HepG2 (cell line): ENCODE measurements around the gene HHIPL1. TPM values are rescaled to one million over a fixed set of nuclear protein-coding genes. Genes with fewer than 3 reads are reported as not detected.

ENCODE experiments used
- ARNT2 ChIP-seq: sonication (generic); formaldehyde crosslinking; IDR thresholded peaks from 2 replicates; pipeline ENCODE4 v1.8.0; 2022; ENCODE audit warnings: mild to moderate bottlenecking, low read depth, missing genetic modification reagents, moderate library complexity
- BORCS8-MEF2B ChIP-seq: sonication (generic); formaldehyde crosslinking; IDR thresholded peaks from 2 replicates; pipeline ENCODE4 v1.8.0; 2022; ENCODE audit warnings: mild to moderate bottlenecking, missing genetic modification reagents
- CBX1 ChIP-seq: IDR thresholded peaks from one replicate; pipeline ENCODE4 v1.6.1; 2016; ENCODE audit warnings: antibody characterized with exemption, low read depth
- EP300 ChIP-seq, 3 experiments: sonication (generic) in 1 of 3; formaldehyde crosslinking in 1 of 3; IDR thresholded peaks; 2 replicates each; pipeline versions ENCODE4 v1.5.1 to v1.6.1; 2011 to 2020; ENCODE audit warnings: low read depth in 2 of 3, low read length in 2 of 3, borderline replicate concordance in 1 of 3, improper control_type of control experiment in 1 of 3, mild to moderate bottlenecking in 1 of 3, missing genetic modification reagents in 1 of 3, moderate library complexity in 1 of 3
- EZH2 ChIP-seq: conservative IDR thresholded peaks from 2 replicates; pipeline ENCODE4 v1.6.1; 2012; ENCODE audit warnings: mild to moderate bottlenecking, low read depth, low read length, moderate library complexity
- FOXA1 ChIP-seq, 2 experiments: fragments of 450-650 bp in 1 of 2; sonication (generic) in 1 of 2; formaldehyde crosslinking in 1 of 2; IDR thresholded peaks; 2 replicates each; pipeline versions ENCODE4 v1.4.0 to v1.6.1; 2016 to 2020; ENCODE audit warnings: missing genetic modification reagents in 1 of 2
- HNRNPUL1 ChIP-seq: fragments of 200-400 bp; formaldehyde crosslinking; IDR thresholded peaks from 2 replicates; pipeline ENCODE4 v1.6.1; 2017; ENCODE audit warnings: low read depth, mild to moderate bottlenecking, low read length, moderate library complexity
- MIER2 ChIP-seq: IDR thresholded peaks from 2 replicates; pipeline ENCODE4 v1.6.1; 2016; ENCODE audit warnings: missing biosample characterization, missing genetic modification reagents
- MXI1 ChIP-seq: IDR thresholded peaks from 3 replicates; pipeline ENCODE4 v1.6.1; 2012; ENCODE audit warnings: low read depth, low read length, inconsistent platforms, borderline replicate concordance
- NFYC ChIP-seq: IDR thresholded peaks from 2 replicates; pipeline ENCODE4 v1.6.1; 2016; ENCODE audit warnings: missing genetic modification reagents, missing compliant biosample characterization
- NR2F1 ChIP-seq, 2 experiments: fragments of 450-650 bp in 1 of 2; formaldehyde crosslinking in 1 of 2; IDR thresholded peaks; 2 replicates each; pipeline versions ENCODE4 v1.5.0 to v1.6.1; 2016 to 2020; ENCODE audit warnings: mild to moderate bottlenecking in 1 of 2, missing compliant biosample characterization in 1 of 2, missing genetic modification reagents in 1 of 2, moderate library complexity in 1 of 2
- SETDB1 ChIP-seq: sonication (generic); formaldehyde crosslinking; IDR thresholded peaks from 2 replicates; pipeline ENCODE4 v1.5.1; 2020; ENCODE audit warnings: missing genetic modification reagents, mild to moderate bottlenecking, borderline replicate concordance
- SMAD9 ChIP-seq: sonication (generic); formaldehyde crosslinking; IDR thresholded peaks from 2 replicates; pipeline ENCODE4 v1.5.1; 2020; ENCODE audit warnings: mild to moderate bottlenecking, missing genetic modification reagents
- ZFP36 ChIP-seq: fragments of 150-350 bp; IDR thresholded peaks from 2 replicates; pipeline ENCODE4 v1.6.1; 2018; ENCODE audit warnings: borderline replicate concordance, low read length, low read depth; ENCODE audit not compliant: partially characterized antibody
- ZNF296 ChIP-seq: sonication (generic); formaldehyde crosslinking; conservative IDR thresholded peaks from 2 replicates; pipeline ENCODE4 v1.5.0; 2020; ENCODE audit warnings: mild to moderate bottlenecking, missing genetic modification reagents
- ZNF768 ChIP-seq: sonication (generic); formaldehyde crosslinking; IDR thresholded peaks from 2 replicates; pipeline ENCODE4 v1.4.0; 2020; ENCODE audit warnings: missing genetic modification reagents
- polyA plus RNA-seq, 8 experiments: library from polyadenylated mRNA; depleted of rRNA in 3 of 8; stranded (reverse) in 7 of 8; unstranded in 1 of 8; fragments of >200 nt; fragmentation: Illumina TruSeq in 4 of 8; extraction: Trizol in 4 of 8; gene quantifications; 2 replicates each; pipeline versions ENCODE4 v1.2.1 to v1.2.3, GENCODE V29; 2011 to 2016; ENCODE audit warnings: low read depth in 4 of 8, missing spikeins in 1 of 8, mixed read lengths in 1 of 8; ENCODE audit not compliant: insufficient read depth in 1 of 8
- total RNA-seq, 5 experiments: library from RNA; depleted of rRNA; stranded (reverse); fragments of >200 nt; fragmentation: Illumina TruSeq; extraction: Trizol; gene quantifications; 2 replicates each; pipeline ENCODE4 v1.2.3, GENCODE V29; 2016; ENCODE audit warnings: low read depth in 1 of 5
- TF ChIP-seq, protein P1 (sequence below): sonication (generic); formaldehyde crosslinking; IDR thresholded peaks from 2 replicates; pipeline ENCODE4 v1.9.0; 2022; ENCODE audit warnings: missing genetic modification reagents, mild to moderate bottlenecking, borderline replicate concordance
- TF ChIP-seq, protein P2 (sequence below): sonication (generic); formaldehyde crosslinking; IDR thresholded peaks from 2 replicates; pipeline ENCODE4 v1.5.0; 2020; ENCODE audit warnings: missing genetic modification reagents, mild to moderate bottlenecking, borderline replicate concordance
- TF ChIP-seq, protein P3 (sequence below): IDR thresholded peaks from 2 replicates; pipeline ENCODE4 v1.4.0; 2020; ENCODE audit warnings: mild to moderate bottlenecking, missing genetic modification reagents
- TF ChIP-seq, protein P4 (sequence below): sonication (generic); formaldehyde crosslinking; IDR thresholded peaks from 2 replicates; pipeline ENCODE4 v1.4.0; 2020; ENCODE audit warnings: mild to moderate bottlenecking, low read depth, missing genetic modification reagents
- TF ChIP-seq, protein P5 (sequence below): sonication (generic); formaldehyde crosslinking; IDR thresholded peaks from 2 replicates; pipeline ENCODE4 v1.4.0; 2020; ENCODE audit warnings: low read depth, mild to moderate bottlenecking, missing genetic modification reagents

The HHIPL1 gene
- total and polyA plus RNA-seq, 2 of the 13 experiments (the other 11 are each of a cell fraction or from before 2014, with no cell fraction given), result not detected

DNA sequence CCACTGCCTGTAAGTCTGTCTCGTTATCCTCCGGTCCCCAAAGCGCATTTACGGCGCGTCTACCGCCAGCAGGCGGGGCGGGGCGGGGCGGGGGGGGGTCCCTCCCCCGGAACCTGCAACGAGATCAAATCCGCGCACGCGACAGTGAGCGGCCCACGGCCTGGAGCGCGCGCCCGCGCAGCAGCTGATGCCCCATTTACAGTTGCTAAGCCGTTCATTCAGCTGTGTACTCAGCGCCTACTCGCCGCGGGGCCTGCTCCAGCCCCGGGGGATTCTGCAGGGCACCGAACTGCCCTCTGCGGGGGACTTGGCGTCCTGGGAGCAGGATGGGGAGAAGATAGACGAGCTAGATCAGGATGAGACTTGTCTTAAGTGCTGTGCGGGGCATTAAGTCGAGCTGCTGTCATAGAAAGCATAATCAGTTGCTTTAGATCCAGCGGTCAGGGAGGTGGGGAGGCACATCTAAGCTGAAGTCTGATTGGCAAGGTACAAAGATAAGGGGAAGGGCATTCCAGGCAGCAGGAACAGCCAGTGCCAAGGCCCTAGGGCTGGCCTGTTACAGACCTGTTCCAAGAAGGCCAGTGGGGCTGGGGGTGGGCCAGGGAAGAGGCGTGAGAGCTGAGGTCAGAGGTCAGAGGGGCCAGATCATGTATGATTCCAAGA is 39.5 kb upstream of the HHIPL1 start (continued):
- TF ChIP-seq EP300 (IDR thresholded peaks at IDR 0.05; ENCODE audit: low read depth in 2 of 2, low read length in 2 of 2) (no peak), EP300 (CRISPR knock-in tag; IDR thresholded peaks at IDR 0.05; ENCODE audit: borderline replicate concordance) (no peak), FOXA1 (IDR thresholded peaks at IDR 0.05) (no peak), FOXA1 (CRISPR knock-in tag; IDR thresholded peaks at IDR 0.05) (peak; percentile 52), BORCS8-MEF2B (CRISPR knock-in tag) (no peak), ZFP36 (no peak), SETDB1 (CRISPR knock-in tag) (no peak), CBX1 (no peak), HNRNPUL1 (no peak), MIER2 (CRISPR knock-in tag) (no peak), EZH2 (no peak), MXI1 (0 out of 3 replicates have a peak, but pooled peaks have one; percentile 42), NR2F1 (CRISPR knock-in tag; IDR thresholded peaks at IDR 0.05) (no peak), ZNF768 (CRISPR knock-in tag) (no peak), ARNT2 (no peak), SMAD9 (CRISPR knock-in tag) (no peak), ZNF296 (no peak), NFYC (CRISPR knock-in tag) (no peak)
- TF ChIP-seq, protein P1, sequence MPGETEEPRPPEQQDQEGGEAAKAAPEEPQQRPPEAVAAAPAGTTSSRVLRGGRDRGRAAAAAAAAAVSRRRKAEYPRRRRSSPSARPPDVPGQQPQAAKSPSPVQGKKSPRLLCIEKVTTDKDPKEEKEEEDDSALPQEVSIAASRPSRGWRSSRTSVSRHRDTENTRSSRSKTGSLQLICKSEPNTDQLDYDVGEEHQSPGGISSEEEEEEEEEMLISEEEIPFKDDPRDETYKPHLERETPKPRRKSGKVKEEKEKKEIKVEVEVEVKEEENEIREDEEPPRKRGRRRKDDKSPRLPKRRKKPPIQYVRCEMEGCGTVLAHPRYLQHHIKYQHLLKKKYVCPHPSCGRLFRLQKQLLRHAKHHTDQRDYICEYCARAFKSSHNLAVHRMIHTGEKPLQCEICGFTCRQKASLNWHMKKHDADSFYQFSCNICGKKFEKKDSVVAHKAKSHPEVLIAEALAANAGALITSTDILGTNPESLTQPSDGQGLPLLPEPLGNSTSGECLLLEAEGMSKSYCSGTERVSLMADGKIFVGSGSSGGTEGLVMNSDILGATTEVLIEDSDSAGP (CRISPR knock-in tag), result no peak
- TF ChIP-seq, protein P2, sequence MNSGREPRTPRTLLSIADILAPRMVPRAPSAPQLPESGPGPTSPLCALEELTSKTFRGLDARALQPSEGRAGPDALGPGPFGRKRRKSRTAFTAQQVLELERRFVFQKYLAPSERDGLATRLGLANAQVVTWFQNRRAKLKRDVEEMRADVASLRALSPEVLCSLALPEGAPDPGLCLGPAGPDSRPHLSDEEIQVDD (CRISPR knock-in tag), result no peak
- TF ChIP-seq, protein P3, sequence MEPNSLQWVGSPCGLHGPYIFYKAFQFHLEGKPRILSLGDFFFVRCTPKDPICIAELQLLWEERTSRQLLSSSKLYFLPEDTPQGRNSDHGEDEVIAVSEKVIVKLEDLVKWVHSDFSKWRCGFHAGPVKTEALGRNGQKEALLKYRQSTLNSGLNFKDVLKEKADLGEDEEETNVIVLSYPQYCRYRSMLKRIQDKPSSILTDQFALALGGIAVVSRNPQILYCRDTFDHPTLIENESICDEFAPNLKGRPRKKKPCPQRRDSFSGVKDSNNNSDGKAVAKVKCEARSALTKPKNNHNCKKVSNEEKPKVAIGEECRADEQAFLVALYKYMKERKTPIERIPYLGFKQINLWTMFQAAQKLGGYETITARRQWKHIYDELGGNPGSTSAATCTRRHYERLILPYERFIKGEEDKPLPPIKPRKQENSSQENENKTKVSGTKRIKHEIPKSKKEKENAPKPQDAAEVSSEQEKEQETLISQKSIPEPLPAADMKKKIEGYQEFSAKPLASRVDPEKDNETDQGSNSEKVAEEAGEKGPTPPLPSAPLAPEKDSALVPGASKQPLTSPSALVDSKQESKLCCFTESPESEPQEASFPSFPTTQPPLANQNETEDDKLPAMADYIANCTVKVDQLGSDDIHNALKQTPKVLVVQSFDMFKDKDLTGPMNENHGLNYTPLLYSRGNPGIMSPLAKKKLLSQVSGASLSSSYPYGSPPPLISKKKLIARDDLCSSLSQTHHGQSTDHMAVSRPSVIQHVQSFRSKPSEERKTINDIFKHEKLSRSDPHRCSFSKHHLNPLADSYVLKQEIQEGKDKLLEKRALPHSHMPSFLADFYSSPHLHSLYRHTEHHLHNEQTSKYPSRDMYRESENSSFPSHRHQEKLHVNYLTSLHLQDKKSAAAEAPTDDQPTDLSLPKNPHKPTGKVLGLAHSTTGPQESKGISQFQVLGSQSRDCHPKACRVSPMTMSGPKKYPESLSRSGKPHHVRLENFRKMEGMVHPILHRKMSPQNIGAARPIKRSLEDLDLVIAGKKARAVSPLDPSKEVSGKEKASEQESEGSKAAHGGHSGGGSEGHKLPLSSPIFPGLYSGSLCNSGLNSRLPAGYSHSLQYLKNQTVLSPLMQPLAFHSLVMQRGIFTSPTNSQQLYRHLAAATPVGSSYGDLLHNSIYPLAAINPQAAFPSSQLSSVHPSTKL (CRISPR knock-in tag), result no peak
- TF ChIP-seq, protein P4, sequence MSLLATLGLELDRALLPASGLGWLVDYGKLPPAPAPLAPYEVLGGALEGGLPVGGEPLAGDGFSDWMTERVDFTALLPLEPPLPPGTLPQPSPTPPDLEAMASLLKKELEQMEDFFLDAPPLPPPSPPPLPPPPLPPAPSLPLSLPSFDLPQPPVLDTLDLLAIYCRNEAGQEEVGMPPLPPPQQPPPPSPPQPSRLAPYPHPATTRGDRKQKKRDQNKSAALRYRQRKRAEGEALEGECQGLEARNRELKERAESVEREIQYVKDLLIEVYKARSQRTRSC (CRISPR knock-in tag), result no peak
- TF ChIP-seq, protein P5, sequence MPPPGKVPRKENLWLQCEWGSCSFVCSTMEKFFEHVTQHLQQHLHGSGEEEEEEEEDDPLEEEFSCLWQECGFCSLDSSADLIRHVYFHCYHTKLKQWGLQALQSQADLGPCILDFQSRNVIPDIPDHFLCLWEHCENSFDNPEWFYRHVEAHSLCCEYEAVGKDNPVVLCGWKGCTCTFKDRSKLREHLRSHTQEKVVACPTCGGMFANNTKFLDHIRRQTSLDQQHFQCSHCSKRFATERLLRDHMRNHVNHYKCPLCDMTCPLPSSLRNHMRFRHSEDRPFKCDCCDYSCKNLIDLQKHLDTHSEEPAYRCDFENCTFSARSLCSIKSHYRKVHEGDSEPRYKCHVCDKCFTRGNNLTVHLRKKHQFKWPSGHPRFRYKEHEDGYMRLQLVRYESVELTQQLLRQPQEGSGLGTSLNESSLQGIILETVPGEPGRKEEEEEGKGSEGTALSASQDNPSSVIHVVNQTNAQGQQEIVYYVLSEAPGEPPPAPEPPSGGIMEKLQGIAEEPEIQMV (CRISPR knock-in tag), result no peak
